GM12875 (cell line): Measurements from ENCODE around the gene CADM3.

Experiments used
- H3K4me3 ChIP-seq: one replicate; pipeline ENCODE4 v1.5.1; 2011; ENCODE audit warnings: low read depth, low read length, control low read depth
- TF ChIP-seq, protein P1 (sequence below): IDR thresholded peaks from 2 replicates; pipeline ENCODE4 v1.5.1; 2011; ENCODE audit warnings: low read depth, mild to moderate bottlenecking, control low read depth, inconsistent platforms, low read length, moderate library complexity, borderline replicate concordance; ENCODE audit not compliant: insufficient read depth

The CADM3 gene

DNA sequence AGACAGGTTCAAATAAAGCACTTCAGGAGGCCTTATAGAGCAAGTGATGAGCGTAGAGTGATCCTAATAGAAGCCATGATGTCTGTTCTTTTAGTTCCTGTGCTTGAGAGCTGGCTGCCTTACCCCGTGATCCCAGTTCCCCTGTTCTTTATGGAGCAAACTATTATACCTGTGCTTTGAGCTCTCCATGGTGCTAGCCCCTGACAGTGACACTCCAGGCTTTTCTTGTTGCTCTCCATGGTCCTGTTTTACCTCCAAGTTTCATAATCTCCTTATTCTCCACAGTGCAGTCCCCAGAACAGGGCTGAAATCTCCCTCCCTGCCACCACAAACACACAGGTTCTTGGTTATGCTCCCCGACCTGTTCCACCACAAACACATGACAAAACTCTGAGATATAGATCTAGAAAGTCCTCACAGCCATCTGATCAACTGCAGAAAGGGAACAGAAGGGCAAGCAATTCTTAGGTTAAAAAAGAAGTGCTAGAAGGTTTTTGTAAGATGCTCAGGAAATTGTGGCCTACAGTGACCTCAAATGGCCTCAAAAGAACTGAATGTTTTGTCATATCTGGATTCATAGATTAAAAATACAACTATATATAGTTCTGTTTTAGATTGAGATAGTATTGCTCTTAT lies 6.0 kb downstream of the CADM3 start:
- H3K4me3 ChIP-seq: no peak overlapping the region
- TF ChIP-seq, protein P1, sequence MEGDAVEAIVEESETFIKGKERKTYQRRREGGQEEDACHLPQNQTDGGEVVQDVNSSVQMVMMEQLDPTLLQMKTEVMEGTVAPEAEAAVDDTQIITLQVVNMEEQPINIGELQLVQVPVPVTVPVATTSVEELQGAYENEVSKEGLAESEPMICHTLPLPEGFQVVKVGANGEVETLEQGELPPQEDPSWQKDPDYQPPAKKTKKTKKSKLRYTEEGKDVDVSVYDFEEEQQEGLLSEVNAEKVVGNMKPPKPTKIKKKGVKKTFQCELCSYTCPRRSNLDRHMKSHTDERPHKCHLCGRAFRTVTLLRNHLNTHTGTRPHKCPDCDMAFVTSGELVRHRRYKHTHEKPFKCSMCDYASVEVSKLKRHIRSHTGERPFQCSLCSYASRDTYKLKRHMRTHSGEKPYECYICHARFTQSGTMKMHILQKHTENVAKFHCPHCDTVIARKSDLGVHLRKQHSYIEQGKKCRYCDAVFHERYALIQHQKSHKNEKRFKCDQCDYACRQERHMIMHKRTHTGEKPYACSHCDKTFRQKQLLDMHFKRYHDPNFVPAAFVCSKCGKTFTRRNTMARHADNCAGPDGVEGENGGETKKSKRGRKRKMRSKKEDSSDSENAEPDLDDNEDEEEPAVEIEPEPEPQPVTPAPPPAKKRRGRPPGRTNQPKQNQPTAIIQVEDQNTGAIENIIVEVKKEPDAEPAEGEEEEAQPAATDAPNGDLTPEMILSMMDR: no peak

DNA sequence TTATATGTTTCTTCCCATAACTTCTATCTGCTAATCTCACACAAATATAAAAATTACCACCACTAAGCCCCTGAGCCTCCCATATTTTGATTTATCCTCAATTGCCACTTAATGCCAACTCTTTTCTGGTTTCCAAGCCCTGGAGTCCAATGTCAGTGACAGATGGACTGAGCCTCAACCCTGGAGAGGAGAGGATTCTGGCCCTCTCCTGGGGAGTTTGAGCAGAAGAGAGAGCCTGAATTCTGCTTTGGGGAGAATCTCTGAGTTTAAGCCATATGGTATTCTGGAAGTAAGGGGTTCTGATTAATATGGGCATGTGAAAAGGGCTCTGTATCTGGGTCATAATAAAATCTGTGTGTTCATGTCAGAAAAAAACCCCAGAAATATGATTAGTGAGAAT lies 8.5 kb downstream of the CADM3 start:
- TF ChIP-seq, protein P1: no peak

DNA sequence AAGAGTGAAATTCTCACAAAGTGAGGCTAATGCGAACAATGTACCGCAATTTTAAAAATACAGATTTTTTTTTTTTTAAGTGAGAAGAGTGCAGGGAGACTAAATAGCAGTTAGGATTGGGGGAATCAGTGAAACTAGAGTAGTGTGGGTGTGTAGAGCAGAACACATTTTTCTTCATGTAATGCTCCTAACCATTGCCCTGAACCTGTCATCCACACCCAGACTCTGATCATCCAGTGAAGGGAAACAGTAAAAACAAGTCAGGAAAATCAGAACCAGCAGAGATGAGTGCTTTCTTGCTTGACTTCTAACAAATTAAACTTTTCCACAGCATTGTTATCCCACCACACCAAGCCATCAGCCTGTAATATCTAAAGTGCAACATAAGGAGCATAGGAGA lies 9.1 kb downstream of the CADM3 start:
- H3K4me3 ChIP-seq: no peak overlapping the region
- TF ChIP-seq, protein P1: no peak

More for the DNA sequence above, 8.5 kb downstream of the CADM3 start:
- no peak overlapping the region for H3K4me3 ChIP-seq

DNA sequence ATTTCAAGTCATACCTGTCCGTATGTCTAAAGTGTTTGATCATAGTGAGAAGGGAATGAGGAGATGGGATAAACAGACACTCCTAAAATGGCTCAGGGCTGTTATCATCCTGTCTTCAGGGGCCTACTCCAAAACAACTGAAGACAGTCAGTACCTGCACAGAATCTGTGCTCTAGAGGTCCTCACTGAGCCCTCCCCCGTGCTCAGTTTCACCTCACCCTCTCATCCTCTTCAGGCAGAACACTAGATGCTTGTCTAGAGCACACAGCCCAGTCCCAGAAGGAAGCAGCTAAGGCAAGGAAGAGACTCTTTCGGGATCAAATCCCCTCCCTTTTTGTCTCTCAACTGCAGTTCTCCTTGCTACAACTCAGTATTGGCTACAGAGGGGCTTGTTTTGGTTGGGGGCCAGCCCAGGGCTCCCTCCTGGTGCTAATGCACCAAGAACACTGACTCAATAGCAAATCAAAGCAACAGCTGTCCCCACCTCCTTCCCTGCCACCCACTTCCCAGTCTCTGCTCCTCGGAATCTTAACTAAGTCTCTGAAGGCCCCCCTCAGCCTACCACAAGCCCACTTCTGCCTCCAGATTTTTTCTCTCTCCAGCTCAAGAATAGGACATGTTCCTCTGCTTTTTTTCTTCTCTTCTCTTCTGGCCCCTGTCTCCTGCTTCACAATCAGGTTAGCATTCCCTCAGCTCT lies 10.1 kb downstream of the CADM3 start:
- H3K4me3 ChIP-seq: no peak overlapping the region
- TF ChIP-seq, protein P1: no peak

DNA sequence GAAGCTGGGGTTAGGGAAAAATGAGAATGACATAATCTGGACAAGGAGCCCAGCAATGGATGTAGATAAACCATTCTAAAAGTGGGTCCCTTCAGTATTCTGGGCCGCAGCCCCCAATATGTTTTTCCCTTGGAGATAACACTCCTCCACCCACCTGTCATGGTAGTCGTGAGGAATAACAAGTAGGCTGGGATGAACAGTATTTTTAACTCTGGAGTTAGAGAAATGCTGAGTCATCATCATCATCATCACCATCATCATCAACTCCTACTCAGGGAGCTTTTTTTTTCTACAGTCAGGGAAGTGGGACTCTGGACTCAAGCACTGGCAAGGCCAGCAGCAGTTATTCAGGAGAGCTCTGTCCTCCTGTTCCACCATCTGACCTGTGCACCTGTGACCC lies 12.8 kb downstream of the CADM3 start:
- TF ChIP-seq, protein P1: no peak

DNA sequence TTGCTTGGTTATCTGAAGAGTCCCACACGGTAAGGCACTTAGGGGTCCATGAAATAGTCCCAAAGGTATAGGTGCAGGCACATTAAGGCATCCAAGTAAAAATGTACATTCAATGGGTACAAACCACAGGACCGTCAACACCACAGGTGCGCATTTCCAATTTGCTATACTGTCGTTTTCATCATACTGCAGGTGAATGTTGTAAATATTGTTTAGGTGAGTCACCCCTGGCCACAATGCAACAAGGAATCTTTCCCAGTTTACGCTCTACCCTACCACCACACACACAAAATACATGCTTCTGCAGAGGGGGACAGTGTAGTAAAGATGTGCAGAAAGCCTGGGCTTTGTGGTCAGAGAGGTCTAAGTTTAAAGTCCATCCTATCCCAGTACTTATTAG lies 13.7 kb downstream of the CADM3 start:
- TF ChIP-seq, protein P1: no peak

More for the DNA sequence above, 12.8 kb downstream of the CADM3 start:
- no peak overlapping the region for H3K4me3 ChIP-seq

DNA sequence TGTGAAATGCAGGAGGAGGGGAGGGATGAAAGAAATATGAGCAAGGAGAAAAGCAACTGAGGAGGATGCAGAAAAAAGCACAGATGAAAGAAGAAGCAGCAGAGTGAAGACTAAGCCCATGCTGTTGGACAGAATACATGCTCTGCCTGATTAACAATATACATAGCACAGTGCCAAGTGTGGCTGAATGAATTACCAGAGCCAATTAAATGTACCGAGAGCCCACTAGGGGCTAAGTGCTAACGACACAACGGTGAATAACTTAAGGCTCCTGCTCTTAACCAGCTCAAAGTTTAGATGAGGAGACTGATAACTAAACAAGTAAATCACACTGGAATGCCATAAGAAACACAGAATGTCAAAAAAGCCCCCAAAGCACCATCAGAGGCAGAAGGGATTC lies 15.6 kb downstream of the CADM3 start:
- H3K4me3 ChIP-seq: no peak overlapping the region

More for the DNA sequence above, 13.7 kb downstream of the CADM3 start:
- no peak overlapping the region for H3K4me3 ChIP-seq

More for the DNA sequence above, 15.6 kb downstream of the CADM3 start:
- TF ChIP-seq, protein P1: no peak
